Activated CD4-positive, alpha-beta T cell treated with anti-CD3 and anti-CD28 coated beads, Interleukin-2, Interleukin-4, amounts not matched to agents 100 ng/mL and 50 ng/mL, durations not matched to agents 16 hours and 8 hours (primary cell): ENCODE data around the gene XRCC3.

Experiments used
- DNase-seq: peaks from one replicate; pipeline ENCODE4 v3.0.0-alpha.2; 2020; ENCODE audit warnings: low spot score

Gene XRCC3

GRCh38 chr14:103726474-103726873, 11.2 kb upstream of the XRCC3 start:
- DNase-seq, result no peak

- DNase-seq, result no peak
These were observed 10.6 kb upstream of the XRCC3 start for GRCh38 chr14:103725739-103726395.

- no peak for DNase-seq
These were observed 9.9 kb upstream of the XRCC3 start for GRCh38 chr14:103725001-103725682.

- no peak for DNase-seq
These were observed 8.9 kb upstream of the XRCC3 start for GRCh38 chr14:103724116-103724515.

GRCh38 chr14:103723748-103724081, 8.5 kb upstream of the XRCC3 start:
- no peak for DNase-seq

- DNase-seq, result no peak
These were observed 6.3 kb upstream of the XRCC3 start for GRCh38 chr14:103721334-103722120.

GRCh38 chr14:103719751-103720150, 4.5 kb upstream of the XRCC3 start:
- no peak for DNase-seq

GRCh38 chr14:103718572-103718971, 3.3 kb upstream of the XRCC3 start:
- no peak for DNase-seq

GRCh38 chr14:103716899-103717411, 1.7 kb upstream of the XRCC3 start:
- no peak for DNase-seq

- DNase-seq, result no peak
These were observed 995 bp upstream of the XRCC3 start for GRCh38 chr14:103716091-103716801.

- DNase-seq, result no peak
These were observed 1.1 kb downstream of the XRCC3 start for GRCh38 chr14:103714063-103714724.

GRCh38 chr14:103713304-103714062, 1.8 kb downstream of the XRCC3 start:
- no peak for DNase-seq

- no peak for DNase-seq
These were observed 2.5 kb downstream of the XRCC3 start for GRCh38 chr14:103712633-103713247.

GRCh38 chr14:103711516-103712431, 3.5 kb downstream of the XRCC3 start:
- DNase-seq, result no peak

- no peak for DNase-seq
These were observed 4.4 kb downstream of the XRCC3 start for GRCh38 chr14:103710771-103711377.

GRCh38 chr14:103709814-103710213, 5.4 kb downstream of the XRCC3 start:
- DNase-seq, result no peak

GRCh38 chr14:103708750-103709187, 6.5 kb downstream of the XRCC3 start:
- no peak for DNase-seq

- DNase-seq, result no peak
These were observed 7.7 kb downstream of the XRCC3 start for GRCh38 chr14:103707329-103708263.
